ENCODE data around the gene TMPRSS7.
"Not testable (repeated sequence)": the region's sequence is repeated elsewhere in the genome, so short reads cannot be mapped to it uniquely, and the experiment has no call there.

The TMPRSS7 gene

GRCh38 chr3:112056451-112056929, 22.0 kb downstream of the TMPRSS7 start:
- DNase-seq (no peak), ATAC-seq (ENCODE audit: insufficient read depth, low read depth) (no peak)
- Histone ChIP-seq H4K20me1 (ENCODE audit: insufficient read depth, low read length) (no peaks in the 10 kb centered on the region), H3K9ac (ENCODE audit: low read depth, low read length) (no peak overlapping the region), H3K4me3 (ENCODE audit: low read depth in 1 of 2, low read length in 2 of 2) (no peak overlapping the region), H3K79me2 (ENCODE audit: insufficient read depth, low read length) (no peaks in the 10 kb centered on the region), H3K9me3 (ENCODE audit: insufficient read depth, low read length, severe bottlenecking) (no peaks in the 10 kb centered on the region), H3K36me3 (ENCODE audit: insufficient read depth, low read length) (no peaks in the 10 kb centered on the region), H3K4me1 (ENCODE audit: insufficient read depth, low read length) (no peaks in the 10 kb centered on the region), H3K27ac (ENCODE audit: low read length) (no peak overlapping the region), H2AFZ (ENCODE audit: low read depth, low read length) (no peak overlapping the region), H3K4me2 (ENCODE audit: insufficient read depth, low read length) (no peak overlapping the region), H3K27me3 (ENCODE audit: insufficient read depth, low read length, poor library complexity) (peaks cover 8% of the 10 kb centered on the region)
- no peak for TF ChIP-seq EZH2 (IDR thresholded peaks at IDR 0.05; ENCODE audit: borderline replicate concordance, low read depth, low read length, severe bottlenecking)
- no peak for TF ChIP-seq CTCF (IDR thresholded peaks at IDR 0.05; ENCODE audit: borderline replicate concordance, extremely low read depth, low read length, poor library complexity, severe bottlenecking)

DNA sequence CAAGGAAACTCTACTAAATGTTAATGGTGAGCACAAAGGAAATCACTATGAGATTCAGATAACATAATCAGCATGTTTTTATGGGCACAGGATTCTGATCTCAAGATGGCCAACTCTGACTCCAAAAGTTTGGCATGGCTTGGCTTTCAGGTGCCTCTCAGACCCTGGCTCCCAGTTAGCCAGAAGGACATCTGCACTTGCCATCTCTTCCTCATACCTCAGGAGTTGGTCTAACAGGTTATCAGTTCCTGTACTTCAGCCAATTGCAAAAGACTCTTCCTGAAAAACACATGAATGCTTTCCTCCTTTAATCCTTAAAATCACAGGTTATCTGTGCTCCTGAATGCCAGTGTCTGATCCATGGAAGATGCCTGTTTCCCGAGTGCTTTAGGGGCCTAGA, 25.0 kb downstream of the TMPRSS7 start:
- no peak overlapping the region for H3K9ac ChIP-seq (ENCODE audit: low read depth, low read length)
- no peaks in the 10 kb centered on the region for H3K36me3 ChIP-seq (ENCODE audit: insufficient read depth, low read length)
- no peak overlapping the region for H3K4me2 ChIP-seq (ENCODE audit: insufficient read depth, low read length)
- no peak overlapping the region for H3K27ac ChIP-seq (ENCODE audit: low read length)
- no peaks in the 10 kb centered on the region for H3K4me1 ChIP-seq (ENCODE audit: insufficient read depth, low read length)
- no peaks in the 10 kb centered on the region for H3K27me3 ChIP-seq (ENCODE audit: insufficient read depth, low read length, poor library complexity)
- no peak for ATAC-seq (ENCODE audit: insufficient read depth, low read depth)
- H4K20me1 ChIP-seq (ENCODE audit: insufficient read depth, low read length): no peaks in the 10 kb centered on the region
- no peak for DNase-seq
- no peak overlapping the region for H3K4me3 ChIP-seq (ENCODE audit: low read depth in 1 of 2, low read length in 2 of 2)
- H3K79me2 ChIP-seq (ENCODE audit: insufficient read depth, low read length): no peaks in the 10 kb centered on the region
- no peak for TF ChIP-seq EZH2 (IDR thresholded peaks at IDR 0.05; ENCODE audit: borderline replicate concordance, low read depth, low read length, severe bottlenecking)
- no peak for TF ChIP-seq CTCF (IDR thresholded peaks at IDR 0.05; ENCODE audit: borderline replicate concordance, extremely low read depth, low read length, poor library complexity, severe bottlenecking)
- no peaks in the 10 kb centered on the region for H3K9me3 ChIP-seq (ENCODE audit: insufficient read depth, low read length, severe bottlenecking)
- no peak overlapping the region for H2AFZ ChIP-seq (ENCODE audit: low read depth, low read length)

DNA sequence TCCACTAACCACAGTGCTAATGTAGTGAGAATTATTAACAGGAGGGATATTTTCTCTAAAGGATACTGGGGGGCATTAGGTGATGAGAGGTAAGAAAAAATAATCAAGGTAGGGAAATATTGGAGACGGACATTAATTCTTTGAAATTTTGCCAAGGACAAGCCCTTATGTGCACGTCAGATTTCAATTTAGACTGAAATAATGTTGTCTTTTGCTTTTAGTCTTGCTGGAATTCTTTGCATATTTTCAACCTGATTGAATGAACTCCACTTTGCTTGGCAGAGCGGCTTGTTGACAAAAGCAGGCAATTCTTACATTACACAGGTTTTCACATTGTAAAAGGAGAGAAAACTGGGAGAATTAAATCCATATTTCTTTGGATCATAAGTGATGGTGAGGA, 26.6 kb downstream of the TMPRSS7 start:
- H2AFZ ChIP-seq (ENCODE audit: low read depth, low read length): no peak overlapping the region
- H3K36me3 ChIP-seq (ENCODE audit: insufficient read depth, low read length): no peaks in the 10 kb centered on the region
- no peak overlapping the region for H3K4me3 ChIP-seq (ENCODE audit: low read depth in 1 of 2, low read length in 2 of 2)
- TF ChIP-seq EZH2 (IDR thresholded peaks at IDR 0.05; ENCODE audit: borderline replicate concordance, low read depth, low read length, severe bottlenecking) (no peak), CTCF (IDR thresholded peaks at IDR 0.05; ENCODE audit: borderline replicate concordance, extremely low read depth, low read length, poor library complexity, severe bottlenecking) (no peak)
- H3K79me2 ChIP-seq (ENCODE audit: insufficient read depth, low read length): no peaks in the 10 kb centered on the region
- ATAC-seq (ENCODE audit: insufficient read depth, low read depth): no peak
- no peak overlapping the region for H3K4me2 ChIP-seq (ENCODE audit: insufficient read depth, low read length)
- H3K9me3 ChIP-seq (ENCODE audit: insufficient read depth, low read length, severe bottlenecking): no peaks in the 10 kb centered on the region
- H4K20me1 ChIP-seq (ENCODE audit: insufficient read depth, low read length): no peaks in the 10 kb centered on the region
- H3K27ac ChIP-seq (ENCODE audit: low read length): no peak overlapping the region
- H3K4me1 ChIP-seq (ENCODE audit: insufficient read depth, low read length): no peaks in the 10 kb centered on the region
- H3K9ac ChIP-seq (ENCODE audit: low read depth, low read length): no peak overlapping the region
- no peak for DNase-seq
- no peaks in the 10 kb centered on the region for H3K27me3 ChIP-seq (ENCODE audit: insufficient read depth, low read length, poor library complexity)

GRCh38 chr3:112072387-112073060, 38.0 kb downstream of the TMPRSS7 start:
- DNase-seq (peak; percentile 59), ATAC-seq (ENCODE audit: insufficient read depth, low read depth) (0 out of 3 replicates have a peak, but pooled peaks have one; percentile 39)
- H3K9me3 ChIP-seq (ENCODE audit: insufficient read depth, low read length, severe bottlenecking); H3K36me3 ChIP-seq (ENCODE audit: insufficient read depth, low read length); H3K27ac ChIP-seq (ENCODE audit: low read length); H3K4me1 ChIP-seq (ENCODE audit: insufficient read depth, low read length); H3K9ac ChIP-seq (ENCODE audit: low read depth, low read length); H3K4me3 ChIP-seq (ENCODE audit: low read depth in 1 of 2, low read length in 2 of 2); H3K27me3 ChIP-seq (ENCODE audit: insufficient read depth, low read length, poor library complexity); H3K4me2 ChIP-seq (ENCODE audit: insufficient read depth, low read length); H3K79me2 ChIP-seq (ENCODE audit: insufficient read depth, low read length); H4K20me1 ChIP-seq (ENCODE audit: insufficient read depth, low read length): not testable (repeated sequence)
- H2AFZ ChIP-seq (ENCODE audit: low read depth, low read length): peak overlapping the region; percentile 25; the same call in 1 of the 2 replicates

All from DND-41 (cell line).